ENCODE results near the gene ARFGAP1.

Gene ARFGAP1

DNA sequence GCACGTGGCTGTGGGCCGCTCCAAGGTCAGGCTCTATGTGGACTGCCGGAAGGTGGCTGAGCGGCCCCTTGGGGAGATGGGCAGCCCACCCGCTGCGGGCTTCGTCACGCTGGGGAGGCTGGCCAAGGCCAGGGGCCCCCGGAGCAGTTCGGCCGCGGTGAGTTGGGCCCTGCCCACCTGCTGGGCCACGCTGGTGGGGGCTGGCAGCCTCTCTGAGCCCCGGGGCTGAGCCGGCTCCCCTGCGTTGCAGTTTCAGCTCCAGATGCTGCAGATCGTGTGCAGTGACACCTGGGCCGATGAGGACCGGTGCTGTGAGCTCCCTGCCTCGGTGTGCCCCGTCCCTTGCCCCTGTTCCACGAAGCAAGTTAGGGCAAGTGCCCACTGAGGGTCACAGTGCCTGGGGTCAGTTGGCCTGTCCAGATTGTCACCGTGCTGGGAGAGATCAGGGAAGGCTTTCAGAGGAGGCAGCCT lies 47.5 kb downstream of the ARFGAP1 start:
- H3K9me3 ChIP-seq: no peaks in the 10 kb centered on the region
- TF ChIP-seq Cebpa-rat (IDR thresholded peaks at IDR 0.05): no peak
- no peaks in the 10 kb centered on the region for H4K20me1 ChIP-seq
- no peak overlapping the region for H3K27ac ChIP-seq
- H3K4me3 ChIP-seq: no peak overlapping the region
- peaks cover 1% of the 10 kb centered on the region; the same call in 1 of the 2 replicates for H3K4me1 ChIP-seq
- no peak overlapping the region for H3K9ac ChIP-seq
- H3K36me3 ChIP-seq: no peaks in the 10 kb centered on the region
- H3K4me2 ChIP-seq: no peak overlapping the region
- H3K27me3 ChIP-seq: no peaks in the 10 kb centered on the region

- H3K4me3 ChIP-seq: no peak overlapping the region
- no peaks in the 10 kb centered on the region for H3K9me3 ChIP-seq
- H3K4me2 ChIP-seq: no peak overlapping the region
- no peak overlapping the region for H3K9ac ChIP-seq
- no peak for TF ChIP-seq Cebpa-rat (IDR thresholded peaks at IDR 0.05)
- H3K27me3 ChIP-seq: no peaks in the 10 kb centered on the region
- H3K27ac ChIP-seq: no peak overlapping the region
- H4K20me1 ChIP-seq: no peaks in the 10 kb centered on the region
- H3K36me3 ChIP-seq: no peaks in the 10 kb centered on the region
- peaks cover 7% of the 10 kb centered on the region for H3K4me1 ChIP-seq
Observed at GRCh38 chr20:63320616-63321147, 48.1 kb downstream of the ARFGAP1 start.

DNA sequence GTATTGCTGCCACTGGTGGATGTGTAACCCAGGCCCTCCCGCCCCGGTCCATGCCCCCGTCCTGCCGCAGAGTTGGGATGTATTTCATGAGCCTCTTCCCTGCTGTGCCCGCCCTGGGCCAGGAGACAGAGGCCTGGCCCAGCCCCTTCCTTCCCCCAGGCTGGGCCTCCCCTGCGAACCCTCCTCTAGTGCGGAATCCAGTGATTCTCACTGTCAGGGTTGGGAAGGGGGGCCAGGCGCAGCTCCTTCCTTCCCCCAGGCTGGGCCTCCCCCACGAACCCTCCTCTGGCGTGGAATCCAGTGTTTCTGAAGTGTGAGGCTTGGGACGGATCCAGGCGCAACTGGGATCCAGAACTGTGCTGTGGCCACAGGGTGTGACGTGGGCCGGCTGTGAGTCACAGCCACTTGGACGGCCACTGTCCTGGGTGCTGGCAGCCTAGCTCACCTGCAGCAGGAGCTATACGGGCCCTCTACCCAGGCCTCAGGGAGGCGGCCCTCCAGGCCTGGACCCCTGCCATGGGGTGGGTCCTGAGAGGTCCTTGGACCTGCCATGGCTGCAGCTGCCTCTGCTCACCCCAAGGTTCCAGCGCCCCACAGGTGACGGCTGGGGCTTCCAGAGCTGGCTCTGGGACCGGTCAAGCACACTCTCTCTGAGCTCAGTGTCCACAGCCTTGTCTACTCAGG lies 48.7 kb downstream of the ARFGAP1 start:
- no peaks in the 10 kb centered on the region for H3K36me3 ChIP-seq
- no peaks in the 10 kb centered on the region for H3K9me3 ChIP-seq
- TF ChIP-seq Cebpa-rat (IDR thresholded peaks at IDR 0.05): no peak
- H3K9ac ChIP-seq: no peak overlapping the region
- no peaks in the 10 kb centered on the region for H3K27me3 ChIP-seq
- H4K20me1 ChIP-seq: no peaks in the 10 kb centered on the region
- H3K4me2 ChIP-seq: no peak overlapping the region
- H3K27ac ChIP-seq: no peak overlapping the region
- no peak overlapping the region for H3K4me3 ChIP-seq
- peaks cover 13% of the 10 kb centered on the region for H3K4me1 ChIP-seq

DNA sequence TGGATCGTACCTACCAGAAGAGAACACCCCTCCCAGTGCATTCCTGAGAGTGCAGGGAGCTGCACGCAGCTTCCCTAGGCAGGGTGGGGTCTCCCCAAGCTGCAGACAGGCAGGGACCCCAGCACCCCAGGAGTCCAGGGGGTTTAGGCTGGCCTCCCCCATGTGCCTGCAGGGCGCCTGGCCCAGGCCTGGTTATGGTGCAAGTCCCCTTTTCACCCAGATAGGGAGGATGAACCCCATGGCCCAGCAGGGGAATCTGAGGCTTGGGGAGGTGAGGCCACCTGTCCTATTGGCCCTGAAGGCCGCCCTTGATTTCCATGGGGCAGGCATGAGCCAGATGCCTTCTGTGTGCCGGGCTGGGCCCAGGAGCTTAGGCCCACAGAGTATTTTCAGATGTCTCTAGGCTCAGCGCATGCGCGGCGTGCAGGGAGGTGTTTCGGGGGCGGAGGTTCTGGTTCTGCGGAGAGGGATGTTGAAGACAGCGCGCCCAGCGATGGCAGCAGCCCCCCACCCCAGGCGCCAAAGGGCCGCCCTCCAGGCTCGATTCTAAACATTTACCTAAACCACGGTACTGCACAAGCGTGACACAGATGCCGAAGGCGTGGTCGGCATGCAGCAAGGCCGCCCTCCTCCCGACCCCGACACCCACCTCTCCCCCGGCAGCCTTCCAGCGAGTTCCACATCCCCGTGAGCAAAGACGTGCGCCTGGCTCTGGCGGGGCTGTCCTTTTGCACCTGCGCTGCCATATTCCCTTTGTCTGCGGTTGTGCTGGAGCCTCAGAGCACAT lies 49.7 kb downstream of the ARFGAP1 start:
- Histone ChIP-seq H4K20me1 (no peaks in the 10 kb centered on the region), H3K27ac (no peak overlapping the region), H3K4me2 (no peak overlapping the region), H3K4me1 (peaks cover 24% of the 10 kb centered on the region), H3K4me3 (no peak overlapping the region), H3K36me3 (no peaks in the 10 kb centered on the region), H3K9me3 (no peaks in the 10 kb centered on the region), H3K27me3 (no peaks in the 10 kb centered on the region), H3K9ac (no peak overlapping the region)
- no peak for TF ChIP-seq Cebpa-rat (IDR thresholded peaks at IDR 0.05)

- H3K4me2 ChIP-seq: no peak overlapping the region
- no peak overlapping the region for H3K4me3 ChIP-seq
- H3K27ac ChIP-seq: no peak overlapping the region
- H3K27me3 ChIP-seq: no peaks in the 10 kb centered on the region
- no peaks in the 10 kb centered on the region for H3K9me3 ChIP-seq
- peaks cover 28% of the 10 kb centered on the region for H3K4me1 ChIP-seq
- no peaks in the 10 kb centered on the region for H4K20me1 ChIP-seq
- no peaks in the 10 kb centered on the region for H3K36me3 ChIP-seq
- TF ChIP-seq Cebpa-rat (IDR thresholded peaks at IDR 0.05): no peak
- H3K9ac ChIP-seq: no peak overlapping the region
Observed at GRCh38 chr20:63322933-63323273, 50.3 kb downstream of the ARFGAP1 start.

DNA sequence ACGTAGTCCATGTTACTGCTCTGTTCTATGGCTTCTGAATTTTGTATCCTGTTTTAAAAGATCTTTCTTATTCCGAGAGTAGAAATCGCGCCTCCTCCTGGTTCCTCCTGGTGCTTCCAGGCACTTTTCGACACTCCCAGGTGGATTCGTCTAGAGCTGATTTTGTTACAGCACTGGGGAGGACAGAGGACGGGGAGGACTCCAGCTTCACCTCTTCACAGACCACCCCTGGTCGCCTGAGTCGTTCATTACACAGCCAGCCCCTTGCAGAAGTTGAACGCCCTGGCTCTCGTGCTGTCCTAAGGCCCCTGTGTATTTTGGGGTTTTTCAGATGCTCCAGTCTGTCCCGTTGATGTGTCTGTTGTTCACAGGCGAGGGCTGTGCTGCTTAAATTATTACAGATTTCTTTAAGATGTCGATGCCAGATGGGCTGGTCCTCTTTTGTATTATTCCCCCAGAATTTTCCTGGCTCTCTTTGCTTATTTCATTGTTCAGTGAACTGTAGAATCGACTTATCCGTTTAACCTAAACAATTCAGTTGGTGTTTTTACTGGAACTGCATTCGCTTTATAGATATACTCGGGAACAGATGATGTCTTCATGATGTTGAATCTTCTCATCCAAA lies 50.9 kb downstream of the ARFGAP1 start:
- Histone ChIP-seq H3K4me1 (peaks cover 28% of the 10 kb centered on the region), H3K9me3 (no peaks in the 10 kb centered on the region), H3K36me3 (no peaks in the 10 kb centered on the region), H3K27me3 (no peaks in the 10 kb centered on the region), H3K4me2 (no peak overlapping the region), H4K20me1 (no peaks in the 10 kb centered on the region), H3K4me3 (no peak overlapping the region), H3K27ac (no peak overlapping the region), H3K9ac (no peak overlapping the region)
- no peak for TF ChIP-seq Cebpa-rat (IDR thresholded peaks at IDR 0.05)

DNA sequence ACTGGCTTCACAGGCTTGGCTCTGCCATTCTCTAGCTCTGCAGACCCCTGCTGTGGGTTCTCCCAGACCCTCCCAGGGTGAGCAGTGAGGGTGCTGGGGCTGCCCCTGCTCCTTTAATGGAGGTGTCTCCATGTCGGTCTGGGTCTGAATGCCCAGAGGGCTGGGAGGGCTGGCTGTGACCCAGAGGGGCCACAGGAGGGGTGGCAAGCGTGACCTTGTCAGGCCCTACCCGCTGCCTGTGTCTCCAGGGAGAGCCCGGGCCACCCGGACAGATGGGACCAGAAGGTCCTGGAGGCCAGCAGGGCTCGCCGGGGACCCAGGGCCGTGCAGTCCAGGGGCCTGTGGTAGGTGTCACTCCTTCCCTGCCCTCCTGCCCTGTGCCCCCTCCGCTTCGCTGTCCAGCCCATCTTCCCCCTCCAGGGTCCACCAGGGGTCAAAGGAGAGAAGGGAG lies 52.4 kb downstream of the ARFGAP1 start:
- Histone ChIP-seq H3K9ac (no peak overlapping the region), H3K4me1 (peaks cover 28% of the 10 kb centered on the region), H3K36me3 (no peaks in the 10 kb centered on the region), H3K4me3 (no peak overlapping the region), H3K9me3 (no peaks in the 10 kb centered on the region), H4K20me1 (no peaks in the 10 kb centered on the region), H3K4me2 (no peak overlapping the region), H3K27me3 (no peaks in the 10 kb centered on the region), H3K27ac (0 out of 2 replicates have a peak overlapping the region, but pooled peaks have one; percentile 6)
- no peak for TF ChIP-seq Cebpa-rat (IDR thresholded peaks at IDR 0.05)

DNA sequence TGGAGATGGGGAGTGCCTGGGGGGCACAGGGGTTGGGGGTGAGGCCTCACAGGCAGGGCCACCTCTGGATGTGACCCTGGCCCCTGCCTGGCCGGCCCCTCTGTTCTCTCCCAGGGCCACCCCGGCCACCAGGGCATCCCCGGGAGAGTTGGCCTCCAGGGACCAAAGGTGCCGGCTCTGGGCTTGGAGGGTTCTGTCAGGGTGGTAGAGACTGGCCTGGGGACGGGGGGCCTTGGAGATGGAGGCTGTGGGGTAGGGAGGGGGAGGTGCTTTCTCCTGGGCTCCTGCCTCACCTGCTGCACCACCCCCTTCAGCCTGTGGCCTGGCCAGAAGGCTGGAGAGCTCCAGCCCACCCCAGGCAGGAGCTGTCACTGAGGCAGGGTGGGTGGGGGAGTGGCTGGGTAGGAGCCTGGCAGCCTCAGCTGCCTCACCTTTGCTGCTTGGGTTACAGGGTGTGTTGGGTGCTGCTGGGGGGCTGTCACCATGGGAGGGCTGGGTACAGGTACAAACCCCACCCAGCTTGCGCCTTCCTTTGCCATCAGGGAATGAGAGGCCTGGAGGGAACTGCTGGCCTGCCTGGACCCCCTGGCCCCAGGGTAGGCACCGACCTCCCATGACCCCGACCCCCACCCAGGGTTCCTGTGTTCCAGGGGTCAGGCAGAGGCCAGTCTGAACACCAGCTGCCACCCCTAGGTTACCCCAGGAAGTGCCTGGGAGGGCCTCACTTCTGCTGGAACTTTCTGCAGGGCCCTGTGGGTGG lies 53.1 kb downstream of the ARFGAP1 start:
- H3K4me2 ChIP-seq: peak overlapping the region; percentile 85

More for the DNA sequence above, 53.1 kb downstream of the ARFGAP1 start:
- no peaks in the 10 kb centered on the region for H3K27me3 ChIP-seq
- no peaks in the 10 kb centered on the region for H3K36me3 ChIP-seq
- peak overlapping the region; percentile 82 for H3K27ac ChIP-seq
- H3K9me3 ChIP-seq: no peaks in the 10 kb centered on the region
- no peaks in the 10 kb centered on the region for H4K20me1 ChIP-seq
- no peak overlapping the region for H3K4me3 ChIP-seq
- H3K9ac ChIP-seq: no peak overlapping the region
- H3K4me1 ChIP-seq: peaks cover 28% of the 10 kb centered on the region
- TF ChIP-seq Cebpa-rat (IDR thresholded peaks at IDR 0.05): no peak
